ENCODE results near the gene APOO. TPM values are rescaled to one million over a fixed set of nuclear protein-coding genes. Genes with fewer than 3 reads are reported as not detected.

The APOO gene
- total RNA-seq, 4 donors from 2014 or later: 2.4 to 7.2 (median 5.3) TPM

- TF ChIP-seq CTCF (IDR thresholded peaks at IDR 0.05; ENCODE audit: low read depth): no peak
Observed at GRCh38 chrX:23803931-23804381, 103.8 kb downstream of the APOO start.

- TF ChIP-seq CTCF (IDR thresholded peaks at IDR 0.05; ENCODE audit: low read depth): no peak
Observed at GRCh38 chrX:23802431-23802830, 105.3 kb downstream of the APOO start.

GRCh38 chrX:23799469-23800065 lies 108.2 kb downstream of the APOO start:
- TF ChIP-seq CTCF (IDR thresholded peaks at IDR 0.05; ENCODE audit: low read depth): no peak

- TF ChIP-seq CTCF (IDR thresholded peaks at IDR 0.05; ENCODE audit: low read depth): no peak
Observed at GRCh38 chrX:23797371-23798128, 110.2 kb downstream of the APOO start.

- no peak for TF ChIP-seq CTCF (IDR thresholded peaks at IDR 0.05; ENCODE audit: low read depth)
Observed at GRCh38 chrX:23795221-23795620, 112.5 kb downstream of the APOO start.

- no peak for TF ChIP-seq CTCF (IDR thresholded peaks at IDR 0.05; ENCODE audit: low read depth)
Observed at GRCh38 chrX:23792861-23793553, 114.7 kb downstream of the APOO start.

- no peak for TF ChIP-seq CTCF (IDR thresholded peaks at IDR 0.05; ENCODE audit: low read depth)
Observed at GRCh38 chrX:23790155-23790497, 117.6 kb downstream of the APOO start.
